Measurements from ENCODE around the gene ZDHHC14.

DNA sequence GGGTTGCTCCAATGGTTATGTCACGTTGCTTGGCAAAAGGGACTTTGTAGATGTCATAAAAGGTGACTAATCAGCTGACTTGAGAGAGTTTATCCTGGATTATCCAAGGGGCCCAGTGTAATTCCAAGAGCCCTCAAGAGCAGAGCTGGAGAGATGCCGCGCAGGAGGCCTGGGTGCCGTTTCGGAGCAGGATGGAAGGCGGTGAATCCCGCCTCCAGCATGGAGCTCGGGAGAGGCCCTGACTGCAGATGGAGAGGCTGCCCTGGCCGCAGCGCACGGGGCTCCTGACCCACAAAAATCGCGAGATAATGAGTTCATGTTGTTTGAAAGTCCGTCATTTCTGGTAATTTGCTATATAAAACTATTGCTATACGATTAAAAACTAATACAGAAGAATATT, 219.8 kb downstream of the ZDHHC14 start:
- TF ChIP-seq EZH2 (IDR thresholded peaks at IDR 0.05; ENCODE audit: low read length, unreplicated experiment) = no peak
- TF ChIP-seq, protein P1, sequence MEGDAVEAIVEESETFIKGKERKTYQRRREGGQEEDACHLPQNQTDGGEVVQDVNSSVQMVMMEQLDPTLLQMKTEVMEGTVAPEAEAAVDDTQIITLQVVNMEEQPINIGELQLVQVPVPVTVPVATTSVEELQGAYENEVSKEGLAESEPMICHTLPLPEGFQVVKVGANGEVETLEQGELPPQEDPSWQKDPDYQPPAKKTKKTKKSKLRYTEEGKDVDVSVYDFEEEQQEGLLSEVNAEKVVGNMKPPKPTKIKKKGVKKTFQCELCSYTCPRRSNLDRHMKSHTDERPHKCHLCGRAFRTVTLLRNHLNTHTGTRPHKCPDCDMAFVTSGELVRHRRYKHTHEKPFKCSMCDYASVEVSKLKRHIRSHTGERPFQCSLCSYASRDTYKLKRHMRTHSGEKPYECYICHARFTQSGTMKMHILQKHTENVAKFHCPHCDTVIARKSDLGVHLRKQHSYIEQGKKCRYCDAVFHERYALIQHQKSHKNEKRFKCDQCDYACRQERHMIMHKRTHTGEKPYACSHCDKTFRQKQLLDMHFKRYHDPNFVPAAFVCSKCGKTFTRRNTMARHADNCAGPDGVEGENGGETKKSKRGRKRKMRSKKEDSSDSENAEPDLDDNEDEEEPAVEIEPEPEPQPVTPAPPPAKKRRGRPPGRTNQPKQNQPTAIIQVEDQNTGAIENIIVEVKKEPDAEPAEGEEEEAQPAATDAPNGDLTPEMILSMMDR (conservative IDR thresholded peaks at IDR 0.05; ENCODE audit: low read depth, low read length) = no peak

Measured in PC-3 (cell line).